Measurements from ENCODE around the gene ZBTB46.
"Not testable (repeated sequence)": the region's sequence is repeated elsewhere in the genome, so short reads cannot be mapped to it uniquely, and the experiment has no call there.

GRCh38 chr20:63799127-63799526 lies 31.9 kb downstream of the ZBTB46 start:
- not testable (repeated sequence) for TF ChIP-seq CTCF, POLR2AphosphoS5 (IDR thresholded peaks at IDR 0.05)

Measured in prostate gland (tissue), 2 donors.